GM13977 (cell line): Measurements from ENCODE around the gene BSG.

Experiments
- DNase-seq: peaks from one replicate; pipeline ENCODE4 v3.0.0; 2012; ENCODE audit warnings: low spot score
- in situ Hi-C: fragments of 300-500 bp; cut with MboI; formaldehyde crosslinking; loops from one replicate; pipeline ENCODE4 v1.12.0; 2022; ENCODE audit warnings: low sequenced_read_pairs, low pct_unique_long_range_greater_than_20kb, mixed read lengths, inconsistent platforms; ENCODE audit not compliant: unreplicated experiment
- TF ChIP-seq, protein P1 (sequence below): IDR thresholded peaks from 2 replicates; pipeline ENCODE4 v1.5.1; 2012; ENCODE audit warnings: mild to moderate bottlenecking, control low read depth; ENCODE audit not compliant: insufficient read depth; ENCODE audit errors: extremely low read depth, missing control alignments

BSG gene

DNA sequence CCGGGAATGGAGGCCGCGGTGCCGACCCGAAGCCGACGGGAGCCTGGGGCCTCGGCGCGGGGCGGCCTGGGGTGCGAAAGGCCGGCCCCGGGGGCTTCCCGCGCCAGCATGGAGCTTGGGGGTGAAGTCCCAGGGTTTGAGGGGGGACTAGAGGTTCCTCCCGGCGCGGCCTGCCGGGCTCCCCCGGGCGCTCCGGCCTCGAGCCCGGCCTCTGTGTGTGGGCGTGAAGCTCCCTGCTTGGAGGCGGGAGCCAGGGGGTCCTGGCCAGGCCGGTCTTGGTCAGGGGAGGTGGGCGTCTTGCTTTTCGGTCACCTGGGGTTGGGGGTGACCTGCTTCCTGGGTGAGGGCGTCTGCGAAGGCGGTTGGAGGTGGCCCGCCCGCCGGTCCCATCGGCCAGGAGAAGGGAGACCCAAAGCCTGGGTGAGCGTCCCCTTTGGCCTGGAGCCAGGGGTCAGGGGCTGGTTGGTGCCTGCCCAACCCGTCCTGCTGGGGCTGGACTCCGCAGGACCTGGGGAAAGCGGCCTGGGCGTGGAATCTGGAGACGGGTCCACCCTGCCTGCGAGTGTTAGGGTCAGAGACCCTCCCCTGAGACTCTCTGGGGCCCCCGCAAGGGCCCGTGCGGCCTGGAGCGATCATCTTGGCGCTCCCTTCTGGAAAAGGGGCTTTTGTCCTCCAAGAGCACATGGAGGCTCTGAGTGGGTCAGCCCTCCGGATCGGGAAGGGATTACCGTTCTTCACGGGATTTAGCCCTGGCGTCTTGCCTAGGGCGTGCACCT lies 535 bp downstream of the BSG start:
- DNase-seq = peak; percentile 74
- TF ChIP-seq, protein P1, sequence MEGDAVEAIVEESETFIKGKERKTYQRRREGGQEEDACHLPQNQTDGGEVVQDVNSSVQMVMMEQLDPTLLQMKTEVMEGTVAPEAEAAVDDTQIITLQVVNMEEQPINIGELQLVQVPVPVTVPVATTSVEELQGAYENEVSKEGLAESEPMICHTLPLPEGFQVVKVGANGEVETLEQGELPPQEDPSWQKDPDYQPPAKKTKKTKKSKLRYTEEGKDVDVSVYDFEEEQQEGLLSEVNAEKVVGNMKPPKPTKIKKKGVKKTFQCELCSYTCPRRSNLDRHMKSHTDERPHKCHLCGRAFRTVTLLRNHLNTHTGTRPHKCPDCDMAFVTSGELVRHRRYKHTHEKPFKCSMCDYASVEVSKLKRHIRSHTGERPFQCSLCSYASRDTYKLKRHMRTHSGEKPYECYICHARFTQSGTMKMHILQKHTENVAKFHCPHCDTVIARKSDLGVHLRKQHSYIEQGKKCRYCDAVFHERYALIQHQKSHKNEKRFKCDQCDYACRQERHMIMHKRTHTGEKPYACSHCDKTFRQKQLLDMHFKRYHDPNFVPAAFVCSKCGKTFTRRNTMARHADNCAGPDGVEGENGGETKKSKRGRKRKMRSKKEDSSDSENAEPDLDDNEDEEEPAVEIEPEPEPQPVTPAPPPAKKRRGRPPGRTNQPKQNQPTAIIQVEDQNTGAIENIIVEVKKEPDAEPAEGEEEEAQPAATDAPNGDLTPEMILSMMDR = no peak
- in situ Hi-C loops = no loop called here

DNA sequence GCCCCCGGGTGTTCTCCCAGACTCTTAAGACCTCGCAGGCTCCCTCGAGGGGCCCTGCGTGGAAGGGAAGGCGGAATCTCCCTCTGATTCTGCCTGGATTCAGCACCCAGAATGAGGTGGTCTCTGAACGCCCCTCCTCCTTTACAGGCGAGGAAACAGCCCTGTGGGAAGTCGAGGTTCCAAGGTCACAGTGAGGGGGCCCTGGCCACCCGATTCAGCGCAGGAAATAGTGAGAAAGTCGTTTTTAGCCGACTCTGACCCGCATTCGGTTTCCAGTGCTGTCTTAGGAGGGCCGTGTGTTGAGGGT lies 1.1 kb downstream of the BSG start:
- no peak for DNase-seq
- TF ChIP-seq, protein P1 = no peak
- in situ Hi-C loops = no loop called here

GRCh38 chr19:574658-575526 lies 2.5 kb downstream of the BSG start:
- in situ Hi-C loops = loop anchor here (25.0 kb wide), 1 partner anchor 162 kb away; no protein-coding TSS in a partner anchor
- DNase-seq = peak; percentile 60

GRCh38 chr19:575527-576506 lies 3.4 kb downstream of the BSG start:
- DNase-seq = no peak
- TF ChIP-seq, protein P1 = no peak
- in situ Hi-C loops = loop anchor here (25.0 kb wide), 1 partner anchor 161 kb away; no protein-coding TSS in a partner anchor

More at GRCh38 chr19:574658-575526, 2.5 kb downstream of the BSG start:
- TF ChIP-seq, protein P1 = no peak

DNA sequence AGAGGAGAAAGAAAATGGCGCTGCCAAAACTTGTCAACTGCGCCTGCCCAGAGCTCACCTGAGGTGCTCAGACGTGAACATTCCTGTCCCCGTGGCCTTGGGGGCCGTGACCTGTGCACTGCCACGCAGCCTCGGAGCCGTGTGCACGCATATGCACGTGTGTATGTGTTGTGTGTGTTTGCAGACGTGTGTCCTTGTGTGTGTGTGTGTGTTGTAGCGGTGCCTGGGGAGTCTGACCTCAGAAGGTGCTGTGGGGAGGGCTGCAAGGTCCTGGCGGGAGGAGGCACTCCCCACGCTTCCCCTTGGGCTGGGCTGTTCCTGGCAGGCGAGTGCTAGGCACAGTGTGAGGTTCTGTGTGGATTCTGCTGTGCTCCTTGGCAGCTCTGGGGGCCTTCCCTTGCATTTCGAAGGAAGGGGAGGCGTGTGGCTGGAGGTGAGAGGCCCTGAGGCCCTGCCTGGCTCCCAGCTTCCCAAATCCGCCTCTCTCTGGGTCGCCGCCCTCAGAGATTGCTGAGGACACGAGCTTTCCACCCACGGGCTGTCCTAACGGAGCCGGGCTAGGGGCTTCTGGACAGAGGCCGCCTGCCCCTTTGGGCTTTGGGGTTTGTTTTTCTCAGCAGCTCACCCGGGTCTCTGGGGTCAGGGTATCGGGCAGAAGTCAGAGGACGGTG lies 4.5 kb downstream of the BSG start:
- DNase-seq = no peak
- in situ Hi-C loops = loop anchor here (25.0 kb wide), 1 partner anchor 160 kb away; no protein-coding TSS in a partner anchor
- TF ChIP-seq, protein P1 = no peak
